Measurements from ENCODE around the gene C9orf152.

Gene C9orf152

GRCh38 chr9:110160123-110160522 is 47.8 kb downstream of the C9orf152 start:
- H2AFZ ChIP-seq (ENCODE audit: low read depth, low read length): no peak overlapping the region
- H3K9ac ChIP-seq (ENCODE audit: low read length): no peak overlapping the region
- no peak overlapping the region for H3K4me3 ChIP-seq (ENCODE audit: low read length)
- no peak overlapping the region for H3K27ac ChIP-seq (ENCODE audit: low read length)
- H4K20me1 ChIP-seq (ENCODE audit: insufficient read depth, low read length): peaks cover 73% of the 10 kb centered on the region
- H3K27me3 ChIP-seq (ENCODE audit: low read depth, low read length): no peaks in the 10 kb centered on the region
- peaks cover 29% of the 10 kb centered on the region for H3K36me3 ChIP-seq (replicated peaks; ENCODE audit: low read depth, low read length)
- H3K4me2 ChIP-seq (ENCODE audit: low read length): no peak overlapping the region
- H3K79me2 ChIP-seq (ENCODE audit: low read length): peaks cover 48% of the 10 kb centered on the region
- H3K9me3 ChIP-seq (ENCODE audit: insufficient read depth, low read length): no peaks in the 10 kb centered on the region
- TF ChIP-seq EZH2phosphoT487 (IDR thresholded peaks at IDR 0.05; ENCODE audit: low read depth): no peak
- no peak for TF ChIP-seq CTCF (IDR thresholded peaks at IDR 0.05; ENCODE audit: low read depth, low read length)
- peaks cover 18% of the 10 kb centered on the region; the same call in 1 of the 2 replicates for H3K4me1 ChIP-seq (ENCODE audit: low read length)

GRCh38 chr9:110157823-110158664 is 49.9 kb downstream of the C9orf152 start:
- Histone ChIP-seq H3K4me3 (ENCODE audit: low read length) (no peak overlapping the region), H3K27me3 (ENCODE audit: low read depth, low read length) (no peaks in the 10 kb centered on the region), H3K4me1 (ENCODE audit: low read length) (peaks cover 19% of the 10 kb centered on the region; the same call in 1 of the 2 replicates), H3K79me2 (ENCODE audit: low read length) (peaks cover 62% of the 10 kb centered on the region), H3K36me3 (replicated peaks; ENCODE audit: low read depth, low read length) (peaks cover 29% of the 10 kb centered on the region), H4K20me1 (ENCODE audit: insufficient read depth, low read length) (peaks cover 71% of the 10 kb centered on the region), H2AFZ (ENCODE audit: low read depth, low read length) (no peak overlapping the region), H3K9me3 (ENCODE audit: insufficient read depth, low read length) (no peaks in the 10 kb centered on the region), H3K9ac (ENCODE audit: low read length) (no peak overlapping the region), H3K27ac (ENCODE audit: low read length) (no peak overlapping the region), H3K4me2 (ENCODE audit: low read length) (no peak overlapping the region)
- TF ChIP-seq CTCF (IDR thresholded peaks at IDR 0.05; ENCODE audit: low read depth, low read length): no peak
- TF ChIP-seq EZH2phosphoT487 (IDR thresholded peaks at IDR 0.05; ENCODE audit: low read depth): no peak

- Histone ChIP-seq H3K4me3 (ENCODE audit: low read length) (no peak overlapping the region), H3K9me3 (ENCODE audit: insufficient read depth, low read length) (no peaks in the 10 kb centered on the region), H3K27ac (ENCODE audit: low read length) (no peak overlapping the region), H3K36me3 (replicated peaks; ENCODE audit: low read depth, low read length) (peaks cover 29% of the 10 kb centered on the region), H2AFZ (ENCODE audit: low read depth, low read length) (no peak overlapping the region), H3K4me1 (ENCODE audit: low read length) (peaks cover 24% of the 10 kb centered on the region; the same call in 1 of the 2 replicates), H3K9ac (ENCODE audit: low read length) (no peak overlapping the region), H3K79me2 (ENCODE audit: low read length) (peaks cover 67% of the 10 kb centered on the region), H3K4me2 (ENCODE audit: low read length) (no peak overlapping the region), H3K27me3 (ENCODE audit: low read depth, low read length) (no peaks in the 10 kb centered on the region), H4K20me1 (ENCODE audit: insufficient read depth, low read length) (peaks cover 72% of the 10 kb centered on the region)
- TF ChIP-seq CTCF (IDR thresholded peaks at IDR 0.05; ENCODE audit: low read depth, low read length) (no peak), EZH2phosphoT487 (IDR thresholded peaks at IDR 0.05; ENCODE audit: low read depth) (no peak)
Observed at GRCh38 chr9:110156902-110157301, 51.1 kb downstream of the C9orf152 start.

- H3K27ac ChIP-seq (ENCODE audit: low read length): no peak overlapping the region
- no peak overlapping the region for H3K9ac ChIP-seq (ENCODE audit: low read length)
- no peaks in the 10 kb centered on the region for H3K9me3 ChIP-seq (ENCODE audit: insufficient read depth, low read length)
- no peak overlapping the region for H3K4me3 ChIP-seq (ENCODE audit: low read length)
- H2AFZ ChIP-seq (ENCODE audit: low read depth, low read length): no peak overlapping the region
- peaks cover 71% of the 10 kb centered on the region for H3K79me2 ChIP-seq (ENCODE audit: low read length)
- peaks cover 71% of the 10 kb centered on the region for H4K20me1 ChIP-seq (ENCODE audit: insufficient read depth, low read length)
- H3K36me3 ChIP-seq (replicated peaks; ENCODE audit: low read depth, low read length): peaks cover 29% of the 10 kb centered on the region
- no peaks in the 10 kb centered on the region for H3K27me3 ChIP-seq (ENCODE audit: low read depth, low read length)
- TF ChIP-seq CTCF (IDR thresholded peaks at IDR 0.05; ENCODE audit: low read depth, low read length) (no peak), EZH2phosphoT487 (IDR thresholded peaks at IDR 0.05; ENCODE audit: low read depth) (no peak)
- no peak overlapping the region for H3K4me2 ChIP-seq (ENCODE audit: low read length)
- H3K4me1 ChIP-seq (ENCODE audit: low read length): peaks cover 26% of the 10 kb centered on the region
Observed at GRCh38 chr9:110156416-110156815, 51.5 kb downstream of the C9orf152 start.

Measured in OCI-LY3 (cell line).